ENCODE measurements around the gene ZBTB18. TPM values are rescaled to one million over a fixed set of nuclear protein-coding genes. Genes with fewer than 3 reads are reported as not detected.

ZBTB18 gene
- total and polyA plus RNA-seq, 2 of the 4 experiments (the other 2 are of a cell fraction), result 10.0 to 16.0 TPM

DNA sequence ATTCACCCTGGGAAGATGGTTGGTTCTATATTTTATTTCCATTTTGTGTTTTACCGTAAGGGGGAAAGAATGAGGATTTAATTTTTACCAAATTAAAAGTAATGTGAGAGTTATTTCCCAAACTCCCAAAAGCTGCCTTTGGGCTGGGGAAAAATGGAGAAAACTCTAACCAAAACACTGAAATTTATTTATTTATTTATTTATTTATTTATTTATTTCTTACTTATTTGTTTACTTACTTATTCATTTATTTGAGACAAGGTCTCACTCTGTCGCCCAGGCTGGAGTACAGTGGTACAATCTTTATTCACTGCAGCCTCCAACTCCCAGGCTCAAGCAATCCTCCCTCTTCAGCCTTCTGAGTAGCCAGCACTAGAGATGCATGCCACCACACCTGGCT, 38.0 kb upstream of the ZBTB18 start:
- peaks cover 10% of the 10 kb centered on the region for H3K27me3 ChIP-seq (ENCODE audit: control insufficient read depth, insufficient read depth, low read length)
- H3K23ac ChIP-seq (ENCODE audit: low read depth, low read length), result no peak overlapping the region
- H2AK5ac ChIP-seq (ENCODE audit: low read depth, low read length), result no peak overlapping the region
- ChIA-PET POLR2A (ENCODE audit: unreplicated experiment) (no interaction called here), CTCF (no interaction called here)
- in situ Hi-C loops (cut with MboI; ENCODE audit: low sequenced_read_pairs), result no loop called here
- H3K9me1 ChIP-seq (ENCODE audit: insufficient read depth, low read length), result no peaks in the 10 kb centered on the region
- H3K14ac ChIP-seq (replicated peaks; ENCODE audit: low read depth, low read length), result no peak overlapping the region
- dilution Hi-C loops (cut with HindIII; ENCODE audit: low sequenced_read_pairs, unreplicated experiment), result no loop called here
- H3K9ac ChIP-seq (ENCODE audit: low read depth, low read length), result no peak overlapping the region
- H3K4ac ChIP-seq (ENCODE audit: low read depth, low read length), result no peak overlapping the region
- no peak overlapping the region for H4K91ac ChIP-seq (ENCODE audit: insufficient read depth, low read depth, low read length)
- H3K18ac ChIP-seq (ENCODE audit: low read depth, low read length), result no peak overlapping the region
- no peak overlapping the region for H2BK120ac ChIP-seq (ENCODE audit: low read depth, low read length)
- no peak overlapping the region for H2AFZ ChIP-seq (replicated peaks; ENCODE audit: low read length, poor library complexity)
- H3K4me2 ChIP-seq (ENCODE audit: low read depth, low read length), result no peak overlapping the region
- WGBS, 2 experiments (ENCODE audit: extremely low coverage in 2 of 2, insufficient read length in 1 of 2), result no CpG with 5 or more reads among the region's 2 CpGs
- intact Hi-C loops (cut with micrococcal nuclease), result no loop called here
- no peaks in the 10 kb centered on the region for H3K4me1 ChIP-seq (ENCODE audit: control insufficient read depth, insufficient read depth, low read length)
- no peaks in the 10 kb centered on the region for H3K9me3 ChIP-seq (ENCODE audit: control insufficient read depth, insufficient read depth, low read length)
- no peaks in the 10 kb centered on the region for H3K79me1 ChIP-seq (ENCODE audit: low read depth in 1 of 2, low read length in 2 of 2)
- DNase-seq, result no peak
- no peak overlapping the region for H4K5ac ChIP-seq (ENCODE audit: low read depth, low read length)
- H3K36me3 ChIP-seq (ENCODE audit: control insufficient read depth, insufficient read depth, low read length), result no peaks in the 10 kb centered on the region
- TF ChIP-seq MXI1 (IDR thresholded peaks at IDR 0.05; ENCODE audit: borderline replicate concordance, low read depth, low read length) (no peak), NFE2L2 (IDR thresholded peaks at IDR 0.05; ENCODE audit: low read depth, low read length) (no peak), BHLHE40 (IDR thresholded peaks at IDR 0.05; ENCODE audit: low read depth, low read length) (no peak), CEBPB (IDR thresholded peaks at IDR 0.05; ENCODE audit: low read depth, low read length) (no peak), RAD21 (IDR thresholded peaks at IDR 0.05; ENCODE audit: low read length) (no peak), CHD1 (IDR thresholded peaks at IDR 0.05; ENCODE audit: low read depth, low read length) (no peak), SMC3 (IDR thresholded peaks at IDR 0.05; ENCODE audit: low read depth, low read length) (no peak), RCOR1 (IDR thresholded peaks at IDR 0.05; ENCODE audit: insufficient replicate concordance, low read length) (no peak), RFX5 (IDR thresholded peaks at IDR 0.05; ENCODE audit: low read depth, low read length) (no peak), MAFK (IDR thresholded peaks at IDR 0.05; ENCODE audit: low read depth, low read length) (no peak)
- TF ChIP-seq, protein P1, sequence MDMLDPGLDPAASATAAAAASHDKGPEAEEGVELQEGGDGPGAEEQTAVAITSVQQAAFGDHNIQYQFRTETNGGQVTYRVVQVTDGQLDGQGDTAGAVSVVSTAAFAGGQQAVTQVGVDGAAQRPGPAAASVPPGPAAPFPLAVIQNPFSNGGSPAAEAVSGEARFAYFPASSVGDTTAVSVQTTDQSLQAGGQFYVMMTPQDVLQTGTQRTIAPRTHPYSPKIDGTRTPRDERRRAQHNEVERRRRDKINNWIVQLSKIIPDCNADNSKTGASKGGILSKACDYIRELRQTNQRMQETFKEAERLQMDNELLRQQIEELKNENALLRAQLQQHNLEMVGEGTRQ (IDR thresholded peaks at IDR 0.05; ENCODE audit: low read depth, low read length), result no peak
- TF ChIP-seq, protein P2, sequence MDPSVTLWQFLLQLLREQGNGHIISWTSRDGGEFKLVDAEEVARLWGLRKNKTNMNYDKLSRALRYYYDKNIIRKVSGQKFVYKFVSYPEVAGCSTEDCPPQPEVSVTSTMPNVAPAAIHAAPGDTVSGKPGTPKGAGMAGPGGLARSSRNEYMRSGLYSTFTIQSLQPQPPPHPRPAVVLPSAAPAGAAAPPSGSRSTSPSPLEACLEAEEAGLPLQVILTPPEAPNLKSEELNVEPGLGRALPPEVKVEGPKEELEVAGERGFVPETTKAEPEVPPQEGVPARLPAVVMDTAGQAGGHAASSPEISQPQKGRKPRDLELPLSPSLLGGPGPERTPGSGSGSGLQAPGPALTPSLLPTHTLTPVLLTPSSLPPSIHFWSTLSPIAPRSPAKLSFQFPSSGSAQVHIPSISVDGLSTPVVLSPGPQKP (IDR thresholded peaks at IDR 0.05; ENCODE audit: borderline replicate concordance, low read depth, low read length), result no peak
- no peak overlapping the region for H4K8ac ChIP-seq (ENCODE audit: low read depth in 2 of 2, low read length in 2 of 2)
- no peak overlapping the region for H3K4me3 ChIP-seq (ENCODE audit: insufficient read depth, low read depth, low read length)
- no peak overlapping the region for H2BK20ac ChIP-seq (ENCODE audit: low read depth, low read length)
- no peak overlapping the region for H3K56ac ChIP-seq (ENCODE audit: extremely low read depth, insufficient read depth, low read length)
- no peak overlapping the region for H3K27ac ChIP-seq (ENCODE audit: insufficient read depth, low read length)
- H2BK5ac ChIP-seq (ENCODE audit: low read depth, low read length, poor library complexity, severe bottlenecking), result no peak overlapping the region
- no peaks in the 10 kb centered on the region for H4K20me1 ChIP-seq (ENCODE audit: insufficient read depth, low read length)
- H2BK15ac ChIP-seq (ENCODE audit: low read depth, low read length), result no peak overlapping the region
- no TSS peak for BruUV-seq (replicated peaks)
- ATAC-seq (ENCODE audit: low read depth), result no peak
- H2AK9ac ChIP-seq (replicated peaks; ENCODE audit: low read depth, low read length, poor library complexity), result no peak overlapping the region

Measured in IMR-90 (cell line).